Measurements from ENCODE around the gene TBC1D22A.

The TBC1D22A gene

DNA sequence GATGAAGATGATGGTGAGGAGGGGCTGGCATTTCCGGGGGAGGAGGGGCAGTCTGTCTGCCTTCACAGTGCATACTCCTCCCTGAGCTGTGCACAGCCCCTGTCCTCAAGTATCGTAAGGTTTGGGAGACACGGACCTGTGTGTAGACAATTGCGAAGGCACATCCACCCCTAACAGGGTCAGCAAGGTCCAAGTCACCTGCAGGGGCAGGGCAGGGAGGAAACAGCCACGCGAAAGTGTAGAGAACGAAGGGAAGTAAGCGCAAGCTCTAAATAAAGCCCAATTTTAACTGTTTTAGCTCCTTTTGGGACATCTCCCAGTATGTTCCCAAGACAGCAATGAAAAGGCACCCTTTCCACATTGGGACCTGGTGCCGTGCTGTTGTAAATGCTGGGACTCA lies 448.2 kb downstream of the TBC1D22A start:
- no peak for DNase-seq

GRCh38 chr22:47213571-47214230 lies 451.3 kb downstream of the TBC1D22A start:
- DNase-seq = peak; percentile 9

DNA sequence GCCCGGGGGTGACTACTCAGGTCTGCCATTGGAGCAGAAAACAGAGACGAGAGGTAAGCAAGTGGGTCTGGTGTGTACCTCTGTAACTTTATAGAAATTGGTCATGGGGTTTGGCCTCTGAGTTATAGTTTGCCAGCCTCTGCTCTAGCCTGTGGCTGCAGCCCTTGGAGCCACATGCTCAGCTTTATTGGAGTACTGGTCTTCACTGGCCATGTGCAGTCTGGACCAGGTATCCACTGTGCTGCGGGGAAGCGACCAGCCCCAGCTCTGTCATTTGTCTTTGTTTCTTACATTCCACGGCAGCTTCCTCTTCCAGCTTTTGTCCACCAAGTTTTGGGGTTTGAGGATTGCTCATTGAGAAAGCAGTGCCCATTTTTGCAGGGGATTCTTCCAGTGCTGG lies 453.4 kb downstream of the TBC1D22A start:
- DNase-seq = no peak

GRCh38 chr22:47218671-47219070 lies 456.2 kb downstream of the TBC1D22A start:
- no peak for DNase-seq

- no peak for DNase-seq
These were observed 457.3 kb downstream of the TBC1D22A start for GRCh38 chr22:47219789-47220188.

DNA sequence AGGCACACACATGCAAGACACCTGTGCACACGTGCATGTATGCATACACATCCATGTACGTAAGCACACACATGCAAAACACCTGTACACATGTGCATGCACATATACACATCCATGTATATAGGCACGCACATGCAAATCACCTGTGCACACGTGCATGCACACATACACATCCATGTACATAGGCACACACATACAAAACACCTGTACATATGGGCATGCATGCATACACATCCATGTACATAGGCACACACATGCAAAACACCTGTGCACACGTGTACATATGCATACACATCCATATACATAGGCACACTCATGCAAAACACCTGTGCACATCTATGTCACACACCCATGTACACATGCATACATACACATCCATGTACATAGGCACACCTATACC lies 458.3 kb downstream of the TBC1D22A start:
- no peak for DNase-seq

GRCh38 chr22:47221840-47222615 lies 459.6 kb downstream of the TBC1D22A start:
- DNase-seq = no peak
